A549 (cell line): ENCODE results near the gene FHIT.

Experiments used
- KDM1A ChIP-seq: fragments of 200-600 bp; sonication (generic); IDR thresholded peaks from 2 replicates; pipeline ENCODE4 v1.6.1; 2016; ENCODE audit warnings: low read depth, mild to moderate bottlenecking
- MAFK ChIP-seq: fragments of 450-650 bp; IDR thresholded peaks from 2 replicates; pipeline ENCODE4 v1.6.1; 2014; ENCODE audit not compliant: partially characterized antibody
- NFE2L2 ChIP-seq: fragments of 150-350 bp; conservative IDR thresholded peaks from 2 replicates; pipeline ENCODE4 v1.6.1; 2014; ENCODE audit warnings: low read length
- PHF8 ChIP-seq: fragments of 200-600 bp; sonication (generic); IDR thresholded peaks from 2 replicates; pipeline ENCODE4 v1.6.1; 2016; ENCODE audit warnings: low read depth, mild to moderate bottlenecking, antibody characterized with exemption, moderate library complexity, borderline replicate concordance
- POLR2A ChIP-seq: IDR thresholded peaks from 2 replicates; pipeline ENCODE4 v1.6.1; 2012; ENCODE audit warnings: mild to moderate bottlenecking, low read length
- RFX5 ChIP-seq: fragments of 450-650 bp; IDR thresholded peaks from 2 replicates; pipeline ENCODE4 v1.7.1; 2014; ENCODE audit warnings: antibody characterized with exemption, mild to moderate bottlenecking, moderate library complexity
- USF2 ChIP-seq: fragments of 450-650 bp; IDR thresholded peaks from 2 replicates; pipeline ENCODE4 v1.6.1; 2014; ENCODE audit warnings: antibody characterized with exemption
- TF ChIP-seq, protein P1 (sequence below): fragments of >200 bp; sonication (Bioruptor Twin); formaldehyde crosslinking; IDR thresholded peaks from 3 replicates; pipeline ENCODE4 v1.5.1; 2016
- TF ChIP-seq, protein P2 (sequence below): IDR thresholded peaks from 2 replicates; pipeline ENCODE4 v1.6.1; 2012

DNA sequence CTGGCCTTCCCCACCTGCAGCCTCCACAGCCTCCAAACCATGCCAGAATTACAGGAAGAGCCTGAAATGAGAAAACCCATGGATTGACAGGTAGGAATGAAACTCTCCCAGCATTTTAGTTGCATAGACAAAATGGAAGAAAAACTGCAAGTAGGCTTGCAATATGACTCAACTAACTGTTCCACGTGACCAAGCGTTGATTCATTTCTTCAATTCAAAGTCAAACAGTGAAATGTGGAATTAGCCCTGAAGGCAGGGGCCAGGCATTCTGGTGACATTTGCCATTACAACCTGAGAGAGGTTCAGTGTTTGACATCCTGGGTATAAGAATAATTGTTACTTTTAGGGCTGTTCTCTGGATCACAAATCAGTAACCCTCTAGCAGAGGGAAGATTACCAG lies 1525.0 kb downstream of the FHIT start:
- TF ChIP-seq, protein P1, sequence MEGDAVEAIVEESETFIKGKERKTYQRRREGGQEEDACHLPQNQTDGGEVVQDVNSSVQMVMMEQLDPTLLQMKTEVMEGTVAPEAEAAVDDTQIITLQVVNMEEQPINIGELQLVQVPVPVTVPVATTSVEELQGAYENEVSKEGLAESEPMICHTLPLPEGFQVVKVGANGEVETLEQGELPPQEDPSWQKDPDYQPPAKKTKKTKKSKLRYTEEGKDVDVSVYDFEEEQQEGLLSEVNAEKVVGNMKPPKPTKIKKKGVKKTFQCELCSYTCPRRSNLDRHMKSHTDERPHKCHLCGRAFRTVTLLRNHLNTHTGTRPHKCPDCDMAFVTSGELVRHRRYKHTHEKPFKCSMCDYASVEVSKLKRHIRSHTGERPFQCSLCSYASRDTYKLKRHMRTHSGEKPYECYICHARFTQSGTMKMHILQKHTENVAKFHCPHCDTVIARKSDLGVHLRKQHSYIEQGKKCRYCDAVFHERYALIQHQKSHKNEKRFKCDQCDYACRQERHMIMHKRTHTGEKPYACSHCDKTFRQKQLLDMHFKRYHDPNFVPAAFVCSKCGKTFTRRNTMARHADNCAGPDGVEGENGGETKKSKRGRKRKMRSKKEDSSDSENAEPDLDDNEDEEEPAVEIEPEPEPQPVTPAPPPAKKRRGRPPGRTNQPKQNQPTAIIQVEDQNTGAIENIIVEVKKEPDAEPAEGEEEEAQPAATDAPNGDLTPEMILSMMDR: no peak
- no peak for TF ChIP-seq POLR2A
- TF ChIP-seq NFE2L2: no peak
- no peak for TF ChIP-seq RFX5
- TF ChIP-seq, protein P2, sequence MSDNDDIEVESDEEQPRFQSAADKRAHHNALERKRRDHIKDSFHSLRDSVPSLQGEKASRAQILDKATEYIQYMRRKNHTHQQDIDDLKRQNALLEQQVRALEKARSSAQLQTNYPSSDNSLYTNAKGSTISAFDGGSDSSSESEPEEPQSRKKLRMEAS: no peak
- TF ChIP-seq USF2: no peak
- no peak for TF ChIP-seq KDM1A
- TF ChIP-seq PHF8: no peak
- TF ChIP-seq MAFK: no peak
